Loucy (cell line): ENCODE results near the gene COL6A2.

Experiments used
- CTCF ChIP-seq: fragments of 200-600 bp; sonication (generic); conservative IDR thresholded peaks from 2 replicates; pipeline ENCODE4 v1.5.1; 2014; ENCODE audit warnings: mild to moderate bottlenecking, antibody characterized with exemption, low read length
- EZH2phosphoT487 ChIP-seq: fragments of 200-600 bp; IDR thresholded peaks from 2 replicates; pipeline ENCODE4 v1.6.1; 2018; ENCODE audit warnings: antibody characterized with exemption, mild to moderate bottlenecking, moderate library complexity, borderline replicate concordance

- TF ChIP-seq CTCF = no peak
- no peak for TF ChIP-seq EZH2phosphoT487
Observed at GRCh38 chr21:46104104-46104503, 6.2 kb downstream of the COL6A2 start.
